ENCODE results near the gene KIAA0513.

Gene KIAA0513

GRCh38 chr16:85006639-85007038 is 21.0 kb upstream of the KIAA0513 start:
- no peak overlapping the region for H3K4me2 ChIP-seq (ENCODE audit: low read length)
- H3K9ac ChIP-seq (ENCODE audit: low read depth, low read length) = no peak overlapping the region
- no peak overlapping the region for H3K4me3 ChIP-seq (ENCODE audit: low read length)
- H3K4me1 ChIP-seq (ENCODE audit: control insufficient read depth, insufficient read depth, low read length) = peaks cover 60% of the 10 kb centered on the region
- H3K36me3 ChIP-seq (ENCODE audit: insufficient read depth, low read length) = peaks cover 15% of the 10 kb centered on the region
- H3K9me3 ChIP-seq (replicated peaks; ENCODE audit: low read length) = no peaks in the 10 kb centered on the region
- no peaks in the 10 kb centered on the region for H3K27me3 ChIP-seq (ENCODE audit: control insufficient read depth, insufficient read depth, low read length)

- Histone ChIP-seq H3K4me3 (ENCODE audit: low read length) (no peak overlapping the region), H3K27me3 (ENCODE audit: control insufficient read depth, insufficient read depth, low read length) (no peaks in the 10 kb centered on the region), H3K9ac (ENCODE audit: low read depth, low read length) (no peak overlapping the region), H3K4me1 (ENCODE audit: control insufficient read depth, insufficient read depth, low read length) (peaks cover 53% of the 10 kb centered on the region), H3K9me3 (replicated peaks; ENCODE audit: low read length) (no peaks in the 10 kb centered on the region), H3K36me3 (ENCODE audit: insufficient read depth, low read length) (peaks cover 15% of the 10 kb centered on the region), H3K4me2 (ENCODE audit: low read length) (no peak overlapping the region)
These were observed 19.9 kb upstream of the KIAA0513 start for GRCh38 chr16:85007496-85008214.

GRCh38 chr16:85008271-85008670 is 19.3 kb upstream of the KIAA0513 start:
- H3K4me3 ChIP-seq (ENCODE audit: low read length) = no peak overlapping the region
- H3K36me3 ChIP-seq (ENCODE audit: insufficient read depth, low read length) = peaks cover 12% of the 10 kb centered on the region
- no peaks in the 10 kb centered on the region for H3K27me3 ChIP-seq (ENCODE audit: control insufficient read depth, insufficient read depth, low read length)
- H3K9me3 ChIP-seq (replicated peaks; ENCODE audit: low read length) = no peaks in the 10 kb centered on the region
- no peak overlapping the region for H3K4me2 ChIP-seq (ENCODE audit: low read length)
- H3K9ac ChIP-seq (ENCODE audit: low read depth, low read length) = no peak overlapping the region
- H3K4me1 ChIP-seq (ENCODE audit: control insufficient read depth, insufficient read depth, low read length) = peaks cover 47% of the 10 kb centered on the region

GRCh38 chr16:85010446-85010930 is 17.1 kb upstream of the KIAA0513 start:
- Histone ChIP-seq H3K4me3 (ENCODE audit: low read length) (peak overlapping the region; percentile 92), H3K27me3 (ENCODE audit: control insufficient read depth, insufficient read depth, low read length) (no peaks in the 10 kb centered on the region), H3K9ac (ENCODE audit: low read depth, low read length) (peak overlapping the region; percentile 99), H3K4me1 (ENCODE audit: control insufficient read depth, insufficient read depth, low read length) (peaks cover 27% of the 10 kb centered on the region), H3K4me2 (ENCODE audit: low read length) (peak overlapping the region; percentile 90), H3K36me3 (ENCODE audit: insufficient read depth, low read length) (peaks cover 12% of the 10 kb centered on the region), H3K9me3 (replicated peaks; ENCODE audit: low read length) (no peaks in the 10 kb centered on the region)

- Histone ChIP-seq H3K9ac (ENCODE audit: low read depth, low read length) (peak within 1 kb of the TSS; percentile 99), H3K4me1 (ENCODE audit: control insufficient read depth, insufficient read depth, low read length) (peaks cover 24% of the 10 kb centered on the region), H3K4me2 (ENCODE audit: low read length) (peak within 1 kb of the TSS; percentile 90), H3K9me3 (replicated peaks; ENCODE audit: low read length) (no peaks in the 10 kb centered on the region), H3K4me3 (ENCODE audit: low read length) (peak within 1 kb of the TSS; percentile 92), H3K27me3 (ENCODE audit: control insufficient read depth, insufficient read depth, low read length) (no peaks in the 10 kb centered on the region), H3K36me3 (ENCODE audit: insufficient read depth, low read length) (peaks cover 8% of the 10 kb centered on the region)
These were observed 16.4 kb upstream of the KIAA0513 start, which contains the start of gene ZDHHC7 for GRCh38 chr16:85010931-85011845. ZDHHC7 (minus strand) TSS chr16:85011535; CDS start chr16:84990618, 20,917 bp downstream.

- H3K9me3 ChIP-seq (replicated peaks; ENCODE audit: low read length) = no peaks in the 10 kb centered on the region
- H3K4me3 ChIP-seq (ENCODE audit: low read length) = peak overlapping the region; percentile 92
- peaks cover 21% of the 10 kb centered on the region for H3K4me1 ChIP-seq (ENCODE audit: control insufficient read depth, insufficient read depth, low read length)
- peak overlapping the region; percentile 99 for H3K9ac ChIP-seq (ENCODE audit: low read depth, low read length)
- peaks cover 8% of the 10 kb centered on the region for H3K36me3 ChIP-seq (ENCODE audit: insufficient read depth, low read length)
- H3K4me2 ChIP-seq (ENCODE audit: low read length) = peak overlapping the region; percentile 90
- H3K27me3 ChIP-seq (ENCODE audit: control insufficient read depth, insufficient read depth, low read length) = no peaks in the 10 kb centered on the region
These were observed 15.7 kb upstream of the KIAA0513 start for GRCh38 chr16:85011846-85012284.

- H3K36me3 ChIP-seq (ENCODE audit: insufficient read depth, low read length) = peaks cover 1% of the 10 kb centered on the region
- no peak overlapping the region for H3K9ac ChIP-seq (ENCODE audit: low read depth, low read length)
- no peak overlapping the region for H3K4me3 ChIP-seq (ENCODE audit: low read length)
- H3K4me1 ChIP-seq (ENCODE audit: control insufficient read depth, insufficient read depth, low read length) = peaks cover 26% of the 10 kb centered on the region
- no peak overlapping the region for H3K4me2 ChIP-seq (ENCODE audit: low read length)
- H3K27me3 ChIP-seq (ENCODE audit: control insufficient read depth, insufficient read depth, low read length) = peaks cover 8% of the 10 kb centered on the region
- no peaks in the 10 kb centered on the region for H3K9me3 ChIP-seq (replicated peaks; ENCODE audit: low read length)
These were observed 13.3 kb upstream of the KIAA0513 start for GRCh38 chr16:85014311-85014710.

GRCh38 chr16:85015481-85016187 is 12.0 kb upstream of the KIAA0513 start:
- H3K4me3 ChIP-seq (ENCODE audit: low read length) = no peak overlapping the region

GRCh38 chr16:85017151-85017550 is 10.4 kb upstream of the KIAA0513 start:
- H3K4me3 ChIP-seq (ENCODE audit: low read length) = no peak overlapping the region
- peak overlapping the region; percentile 16 for H3K4me2 ChIP-seq (ENCODE audit: low read length)
- H3K4me1 ChIP-seq (ENCODE audit: control insufficient read depth, insufficient read depth, low read length) = peaks cover 16% of the 10 kb centered on the region
- peaks cover 15% of the 10 kb centered on the region for H3K27me3 ChIP-seq (ENCODE audit: control insufficient read depth, insufficient read depth, low read length)
- no peaks in the 10 kb centered on the region for H3K36me3 ChIP-seq (ENCODE audit: insufficient read depth, low read length)
- no peaks in the 10 kb centered on the region for H3K9me3 ChIP-seq (replicated peaks; ENCODE audit: low read length)
- no peak overlapping the region for H3K9ac ChIP-seq (ENCODE audit: low read depth, low read length)

More at GRCh38 chr16:85015481-85016187, 12.0 kb upstream of the KIAA0513 start:
- H3K27me3 ChIP-seq (ENCODE audit: control insufficient read depth, insufficient read depth, low read length) = peaks cover 15% of the 10 kb centered on the region
- peaks cover 20% of the 10 kb centered on the region for H3K4me1 ChIP-seq (ENCODE audit: control insufficient read depth, insufficient read depth, low read length)
- H3K9ac ChIP-seq (ENCODE audit: low read depth, low read length) = no peak overlapping the region
- H3K36me3 ChIP-seq (ENCODE audit: insufficient read depth, low read length) = no peaks in the 10 kb centered on the region
- H3K4me2 ChIP-seq (ENCODE audit: low read length) = no peak overlapping the region
- H3K9me3 ChIP-seq (replicated peaks; ENCODE audit: low read length) = no peaks in the 10 kb centered on the region

- peaks cover 15% of the 10 kb centered on the region for H3K27me3 ChIP-seq (ENCODE audit: control insufficient read depth, insufficient read depth, low read length)
- no peak overlapping the region for H3K9ac ChIP-seq (ENCODE audit: low read depth, low read length)
- no peak overlapping the region for H3K4me2 ChIP-seq (ENCODE audit: low read length)
- no peak overlapping the region for H3K4me3 ChIP-seq (ENCODE audit: low read length)
- H3K9me3 ChIP-seq (replicated peaks; ENCODE audit: low read length) = no peaks in the 10 kb centered on the region
- peaks cover 16% of the 10 kb centered on the region for H3K4me1 ChIP-seq (ENCODE audit: control insufficient read depth, insufficient read depth, low read length)
- no peaks in the 10 kb centered on the region for H3K36me3 ChIP-seq (ENCODE audit: insufficient read depth, low read length)
These were observed 10.0 kb upstream of the KIAA0513 start for GRCh38 chr16:85017633-85018032.

All from skeletal muscle satellite cell (primary cell).